DND-41 (cell line): Measurements from ENCODE around the gene TRIM54.

Experiments used
- ATAC-seq: fragments of 200-7000 bp; cut with Tn5 transposase; 3 replicates; pipeline ENCODE4 v1.9.1; 2021; ENCODE audit warnings: low read depth; ENCODE audit not compliant: insufficient read depth
- DNase-seq: peaks from one replicate; pipeline ENCODE4 v3.0.0-alpha.2; 2020
- H2AFZ ChIP-seq: 2 replicates; pipeline ENCODE4 v1.6.0; 2012; ENCODE audit warnings: low read depth, low read length
- H3K27ac ChIP-seq: 2 replicates; pipeline ENCODE4 v1.5.1; 2012; ENCODE audit warnings: low read length, inconsistent platforms
- H3K27me3 ChIP-seq: fragments of 200-600 bp; sonication (generic); 2 replicates; pipeline ENCODE4 v1.6.0; 2012; ENCODE audit warnings: low read length, mild to moderate bottlenecking, inconsistent platforms; ENCODE audit not compliant: insufficient read depth, poor library complexity
- H3K36me3 ChIP-seq: 2 replicates; pipeline ENCODE4 v1.5.1; 2012; ENCODE audit warnings: low read length, inconsistent platforms; ENCODE audit not compliant: insufficient read depth
- H3K4me1 ChIP-seq: 2 replicates; pipeline ENCODE4 v1.5.1; 2012; ENCODE audit warnings: mild to moderate bottlenecking, low read length; ENCODE audit not compliant: insufficient read depth
- H3K4me2 ChIP-seq: 2 replicates; pipeline ENCODE4 v1.6.0; 2012; ENCODE audit warnings: mild to moderate bottlenecking, moderate library complexity, low read length, inconsistent platforms; ENCODE audit not compliant: insufficient read depth
- H3K4me3 ChIP-seq, 2 experiments: fragments of 200-600 bp in 1 of 2; shearing (Covaris generic) in 1 of 2; 2 replicates each; pipeline ENCODE4 v1.5.1; 2012 to 2016; ENCODE audit warnings: inconsistent platforms in 2 of 2, low read length in 2 of 2, mild to moderate bottlenecking in 2 of 2, low read depth in 1 of 2, moderate library complexity in 1 of 2
- H3K79me2 ChIP-seq: 2 replicates; pipeline ENCODE4 v1.6.0; 2012; ENCODE audit warnings: low read length, inconsistent platforms; ENCODE audit not compliant: insufficient read depth
- H3K9ac ChIP-seq: 2 replicates; pipeline ENCODE4 v1.6.0; 2012; ENCODE audit warnings: low read depth, mild to moderate bottlenecking, inconsistent platforms, low read length, moderate library complexity
- H3K9me3 ChIP-seq: 2 replicates; pipeline ENCODE4 v1.5.1; 2012; ENCODE audit warnings: low read length, moderate library complexity, mild to moderate bottlenecking, inconsistent platforms; ENCODE audit not compliant: insufficient read depth, severe bottlenecking
- H4K20me1 ChIP-seq: 2 replicates; pipeline ENCODE4 v1.6.0; 2012; ENCODE audit warnings: low read length; ENCODE audit not compliant: insufficient read depth
- EZH2 ChIP-seq: IDR thresholded peaks from 3 replicates; pipeline ENCODE4 v1.6.1; 2012; ENCODE audit warnings: borderline replicate concordance, low read depth, mild to moderate bottlenecking, moderate library complexity, low read length, inconsistent platforms; ENCODE audit not compliant: severe bottlenecking
- TF ChIP-seq, protein P1 (sequence below): IDR thresholded peaks from 2 replicates; pipeline ENCODE4 v1.5.1; 2012; ENCODE audit warnings: borderline replicate concordance, low read length, moderate library complexity, mild to moderate bottlenecking; ENCODE audit not compliant: poor library complexity, severe bottlenecking; ENCODE audit errors: extremely low read depth

TRIM54 gene

DNA sequence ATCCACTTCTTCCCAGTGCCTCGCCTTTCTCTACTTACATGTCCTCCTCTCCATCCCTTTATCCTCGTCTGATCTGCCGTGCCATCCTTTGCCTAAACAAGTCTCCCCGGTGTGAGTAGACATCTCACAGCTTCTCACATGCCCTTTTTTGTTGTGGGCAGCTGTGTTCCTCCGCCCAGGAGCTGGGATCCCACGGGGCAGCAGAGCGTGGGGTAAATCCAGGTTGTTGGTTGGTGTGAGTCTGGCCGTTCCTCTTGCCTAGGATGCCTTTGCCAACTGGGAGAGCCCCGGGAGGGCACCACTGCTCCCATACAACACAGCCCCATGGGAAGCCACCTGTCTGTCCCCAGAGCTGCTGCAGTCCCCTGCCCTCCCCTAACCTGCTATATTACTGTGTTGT, 41.8 kb upstream of the TRIM54 start:
- DNase-seq (no peak), ATAC-seq (no peak)
- TF ChIP-seq, protein P1, sequence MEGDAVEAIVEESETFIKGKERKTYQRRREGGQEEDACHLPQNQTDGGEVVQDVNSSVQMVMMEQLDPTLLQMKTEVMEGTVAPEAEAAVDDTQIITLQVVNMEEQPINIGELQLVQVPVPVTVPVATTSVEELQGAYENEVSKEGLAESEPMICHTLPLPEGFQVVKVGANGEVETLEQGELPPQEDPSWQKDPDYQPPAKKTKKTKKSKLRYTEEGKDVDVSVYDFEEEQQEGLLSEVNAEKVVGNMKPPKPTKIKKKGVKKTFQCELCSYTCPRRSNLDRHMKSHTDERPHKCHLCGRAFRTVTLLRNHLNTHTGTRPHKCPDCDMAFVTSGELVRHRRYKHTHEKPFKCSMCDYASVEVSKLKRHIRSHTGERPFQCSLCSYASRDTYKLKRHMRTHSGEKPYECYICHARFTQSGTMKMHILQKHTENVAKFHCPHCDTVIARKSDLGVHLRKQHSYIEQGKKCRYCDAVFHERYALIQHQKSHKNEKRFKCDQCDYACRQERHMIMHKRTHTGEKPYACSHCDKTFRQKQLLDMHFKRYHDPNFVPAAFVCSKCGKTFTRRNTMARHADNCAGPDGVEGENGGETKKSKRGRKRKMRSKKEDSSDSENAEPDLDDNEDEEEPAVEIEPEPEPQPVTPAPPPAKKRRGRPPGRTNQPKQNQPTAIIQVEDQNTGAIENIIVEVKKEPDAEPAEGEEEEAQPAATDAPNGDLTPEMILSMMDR = no peak
- no peak for TF ChIP-seq EZH2
- Histone ChIP-seq H3K9ac (no peak overlapping the region), H4K20me1 (peaks cover 35% of the 10 kb centered on the region; the same call in 1 of the 2 replicates), H3K79me2 (no peaks in the 10 kb centered on the region), H3K36me3 (peaks cover 96% of the 10 kb centered on the region), H3K9me3 (no peaks in the 10 kb centered on the region), H3K4me3 (no peak overlapping the region), H3K27me3 (no peaks in the 10 kb centered on the region), H3K4me2 (no peak overlapping the region), H3K4me1 (no peaks in the 10 kb centered on the region), H2AFZ (no peak overlapping the region), H3K27ac (no peak overlapping the region)

GRCh38 chr2:27241761-27242613, 40.2 kb upstream of the TRIM54 start:
- H4K20me1 ChIP-seq = peaks cover 35% of the 10 kb centered on the region; the same call in 1 of the 2 replicates
- H3K27me3 ChIP-seq = no peaks in the 10 kb centered on the region
- H3K4me1 ChIP-seq = no peaks in the 10 kb centered on the region
- H3K27ac ChIP-seq = no peak overlapping the region
- H3K79me2 ChIP-seq = no peaks in the 10 kb centered on the region
- DNase-seq (peak; percentile 49), ATAC-seq (peak; percentile 44)
- no peak for TF ChIP-seq EZH2
- peaks cover 80% of the 10 kb centered on the region for H3K36me3 ChIP-seq
- H2AFZ ChIP-seq = no peak overlapping the region
- no peak overlapping the region for H3K4me2 ChIP-seq
- no peak overlapping the region for H3K9ac ChIP-seq
- H3K9me3 ChIP-seq = no peaks in the 10 kb centered on the region
- no peak overlapping the region for H3K4me3 ChIP-seq

DNA sequence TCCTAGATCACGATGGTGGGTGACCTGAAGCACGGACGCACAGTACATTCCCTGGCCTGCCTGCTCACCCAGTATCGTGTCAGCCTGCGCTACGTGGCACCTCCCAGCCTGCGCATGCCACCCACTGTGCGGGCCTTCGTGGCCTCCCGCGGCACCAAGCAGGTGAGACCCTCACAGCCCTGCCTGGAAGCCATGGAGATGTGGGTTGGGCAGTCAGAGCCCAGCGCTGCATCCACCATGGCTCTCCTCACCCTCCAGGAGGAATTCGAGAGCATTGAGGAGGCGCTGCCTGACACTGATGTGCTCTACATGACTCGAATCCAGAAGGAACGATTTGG, 39.6 kb upstream of the TRIM54 start:
- H3K36me3 ChIP-seq = peaks cover 74% of the 10 kb centered on the region
- H4K20me1 ChIP-seq = peaks cover 35% of the 10 kb centered on the region; the same call in 1 of the 2 replicates
- no peak overlapping the region for H3K9ac ChIP-seq
- no peaks in the 10 kb centered on the region for H3K9me3 ChIP-seq
- no peaks in the 10 kb centered on the region for H3K4me1 ChIP-seq
- DNase-seq = no peak
- no peak overlapping the region for H3K27ac ChIP-seq
- H2AFZ ChIP-seq = no peak overlapping the region
- H3K79me2 ChIP-seq = no peaks in the 10 kb centered on the region
- H3K27me3 ChIP-seq = no peaks in the 10 kb centered on the region
- TF ChIP-seq EZH2 = no peak
- TF ChIP-seq, protein P1 = no peak
- no peak overlapping the region for H3K4me3 ChIP-seq
- ATAC-seq = no peak
- no peak overlapping the region for H3K4me2 ChIP-seq

- no peaks in the 10 kb centered on the region for H3K79me2 ChIP-seq
- peaks cover 64% of the 10 kb centered on the region for H3K36me3 ChIP-seq
- H3K4me2 ChIP-seq = no peak overlapping the region
- ATAC-seq (no peak), DNase-seq (no peak)
- H3K27me3 ChIP-seq = no peaks in the 10 kb centered on the region
- H3K27ac ChIP-seq = no peak overlapping the region
- peaks cover 35% of the 10 kb centered on the region; the same call in 1 of the 2 replicates for H4K20me1 ChIP-seq
- H3K9me3 ChIP-seq = no peaks in the 10 kb centered on the region
- no peaks in the 10 kb centered on the region for H3K4me1 ChIP-seq
- TF ChIP-seq, protein P1 = no peak
- TF ChIP-seq EZH2 = no peak
- no peak overlapping the region for H3K4me3 ChIP-seq
- H3K9ac ChIP-seq = no peak overlapping the region
- H2AFZ ChIP-seq = no peak overlapping the region
Observed at GRCh38 chr2:27243391-27244130, 38.7 kb upstream of the TRIM54 start.
